GM23248 (cell line): ENCODE data around the gene ADAD2.

Experiments used
- EZH2 ChIP-seq: fragments of 200-600 bp; sonication (generic); IDR thresholded peaks from 2 replicates; pipeline ENCODE4 v1.6.1; 2018; ENCODE audit warnings: antibody characterized with exemption, mild to moderate bottlenecking; ENCODE audit not compliant: insufficient read depth, poor library complexity, severe bottlenecking
- EZH2phosphoT487 ChIP-seq: fragments of 200-600 bp; sonication (generic); IDR thresholded peaks from 2 replicates; pipeline ENCODE4 v1.6.1; 2018; ENCODE audit warnings: antibody characterized with exemption, moderate library complexity, mild to moderate bottlenecking, low read depth; ENCODE audit not compliant: insufficient read depth

GRCh38 chr16:84228256-84228838, 37.4 kb downstream of the ADAD2 start:
- no peak for TF ChIP-seq EZH2phosphoT487
- no peak for TF ChIP-seq EZH2
